ENCODE measurements around the gene ACOX2.

ACOX2 gene

DNA sequence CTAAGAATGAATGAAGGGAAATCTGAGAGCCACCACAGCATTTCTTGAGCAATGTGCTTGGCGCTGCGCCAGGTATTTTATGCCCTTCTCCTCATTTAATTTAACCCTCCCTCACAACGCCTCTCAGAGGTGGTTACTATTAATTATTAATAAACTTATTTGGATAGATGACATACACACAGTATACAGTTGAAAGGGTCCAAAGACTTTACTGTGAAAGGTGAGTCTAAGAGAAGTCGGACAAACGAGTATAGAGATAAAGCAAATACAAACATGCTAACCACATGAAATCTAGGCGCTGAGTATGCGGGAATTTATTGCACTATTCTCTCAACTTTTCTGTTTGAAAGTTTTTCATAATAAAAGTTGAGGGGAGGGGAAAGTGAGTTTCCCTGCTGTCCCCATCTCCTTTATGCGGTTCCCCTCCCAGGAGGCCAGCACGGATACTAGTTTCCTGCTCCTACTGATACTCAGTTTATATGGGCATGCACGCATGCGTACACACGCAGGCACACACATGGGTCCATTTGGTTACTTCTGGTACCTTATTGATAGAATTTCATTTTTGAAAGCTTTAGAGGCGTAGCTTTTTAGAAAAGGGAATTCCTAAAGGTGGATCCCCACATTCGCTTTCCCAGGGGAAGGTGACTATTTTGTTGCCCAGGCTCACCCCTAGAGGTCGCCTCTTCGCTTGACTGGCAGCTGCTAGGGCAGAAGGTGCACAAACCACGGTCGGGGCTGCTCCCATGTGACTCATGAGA is 73.6 kb downstream of the ACOX2 start:
- peak; percentile 76 for DNase-seq (ENCODE audit: low read depth)
- Histone ChIP-seq H3K4me3 (ENCODE audit: low read length) (peak overlapping the region; percentile 64), H3K27me3 (replicated peaks; ENCODE audit: control insufficient read depth, insufficient read depth, low read length) (no peaks in the 10 kb centered on the region), H3K9me3 (ENCODE audit: control insufficient read depth, low read length) (no peaks in the 10 kb centered on the region), H3K36me3 (ENCODE audit: control insufficient read depth, insufficient read depth, low read length, severe bottlenecking) (no peaks in the 10 kb centered on the region), H3K9ac (ENCODE audit: low read length) (peak overlapping the region; percentile 28), H3K4me1 (ENCODE audit: control insufficient read depth, insufficient read depth, low read length) (peaks cover 16% of the 10 kb centered on the region)

GRCh38 chr3:58462829-58463180 is 74.2 kb downstream of the ACOX2 start:
- Histone ChIP-seq H3K27me3 (replicated peaks; ENCODE audit: control insufficient read depth, insufficient read depth, low read length) (no peaks in the 10 kb centered on the region), H3K36me3 (ENCODE audit: control insufficient read depth, insufficient read depth, low read length, severe bottlenecking) (no peaks in the 10 kb centered on the region), H3K4me1 (ENCODE audit: control insufficient read depth, insufficient read depth, low read length) (peaks cover 16% of the 10 kb centered on the region), H3K9ac (ENCODE audit: low read length) (peak overlapping the region; percentile 28), H3K4me3 (ENCODE audit: low read length) (peak overlapping the region; percentile 64), H3K9me3 (ENCODE audit: control insufficient read depth, low read length) (no peaks in the 10 kb centered on the region)
- no peak for DNase-seq (ENCODE audit: low read depth)

DNA sequence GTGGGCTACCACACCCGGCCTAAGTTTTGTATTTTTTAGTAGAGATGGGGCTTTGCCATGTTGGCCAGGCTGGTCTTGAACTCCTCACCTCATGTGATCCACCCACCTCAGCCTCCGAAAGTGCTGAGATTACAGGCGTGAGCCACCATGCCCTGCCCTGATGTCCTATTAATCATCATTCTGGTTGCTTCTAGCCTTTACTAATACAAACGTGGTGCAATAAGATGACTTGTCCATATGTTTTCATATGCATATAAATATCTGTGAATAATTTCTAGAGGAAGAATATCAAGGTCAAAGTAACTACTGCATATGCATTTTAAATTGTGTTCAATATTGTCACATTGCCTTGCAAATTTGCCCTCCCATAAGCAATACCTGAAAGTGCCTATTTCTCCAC is 77.8 kb downstream of the ACOX2 start:
- H3K27me3 ChIP-seq (replicated peaks; ENCODE audit: control insufficient read depth, insufficient read depth, low read length): no peaks in the 10 kb centered on the region
- H3K9ac ChIP-seq (ENCODE audit: low read length): no peak overlapping the region
- peaks cover 15% of the 10 kb centered on the region for H3K4me1 ChIP-seq (ENCODE audit: control insufficient read depth, insufficient read depth, low read length)
- H3K36me3 ChIP-seq (ENCODE audit: control insufficient read depth, insufficient read depth, low read length, severe bottlenecking): no peaks in the 10 kb centered on the region
- H3K9me3 ChIP-seq (ENCODE audit: control insufficient read depth, low read length): peaks cover 18% of the 10 kb centered on the region
- no peak for DNase-seq (ENCODE audit: low read depth)
- H3K4me3 ChIP-seq (ENCODE audit: low read length): no peak overlapping the region
